ENCODE data around the gene E2F3.

The E2F3 gene

GRCh38 chr6:20409427-20409971, 7.8 kb downstream of the E2F3 start:
- peaks cover 38% of the 10 kb centered on the region for H3K36me3 Mint-ChIP-seq (ENCODE audit: low read depth)
- peak overlapping the region; percentile 76 for H3K27ac Mint-ChIP-seq
- no peaks in the 10 kb centered on the region for H3K9me3 Mint-ChIP-seq
- H3K4me1 Mint-ChIP-seq (ENCODE audit: low read depth) = peaks cover 71% of the 10 kb centered on the region
- no peaks in the 10 kb centered on the region for H3K27me3 Mint-ChIP-seq (ENCODE audit: low read depth)
- H3K4me3 Mint-ChIP-seq = peak overlapping the region; percentile 62

DNA sequence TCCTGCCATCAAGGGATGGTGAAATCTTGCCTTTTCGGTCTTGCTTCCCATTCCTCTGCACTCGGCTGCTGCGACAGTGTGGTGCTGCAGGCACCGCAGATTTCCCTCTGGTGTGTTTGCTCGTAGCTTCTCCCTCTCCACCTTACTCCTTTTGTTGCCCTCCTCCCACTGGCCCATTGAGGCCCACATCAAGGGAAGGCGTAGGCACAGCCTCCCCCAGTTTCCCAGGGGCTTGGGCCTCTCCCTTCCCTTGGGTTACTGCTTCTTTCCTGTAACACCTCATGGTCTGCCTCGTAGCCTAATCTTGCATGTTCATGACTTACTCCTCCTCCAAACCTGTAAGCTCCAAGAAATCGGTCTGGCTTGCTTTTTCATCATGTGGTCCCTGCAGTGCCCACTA, 9.9 kb downstream of the E2F3 start:
- H3K9me3 Mint-ChIP-seq = no peaks in the 10 kb centered on the region
- H3K27me3 Mint-ChIP-seq (ENCODE audit: low read depth) = no peaks in the 10 kb centered on the region
- peak overlapping the region; percentile 67 for H3K4me3 Mint-ChIP-seq
- H3K4me1 Mint-ChIP-seq (ENCODE audit: low read depth) = peaks cover 73% of the 10 kb centered on the region
- peak overlapping the region; percentile 68 for H3K27ac Mint-ChIP-seq
- peaks cover 33% of the 10 kb centered on the region for H3K36me3 Mint-ChIP-seq (ENCODE audit: low read depth)

GRCh38 chr6:20411953-20412681, 10.4 kb downstream of the E2F3 start:
- H3K27me3 Mint-ChIP-seq (ENCODE audit: low read depth) = no peaks in the 10 kb centered on the region
- no peak overlapping the region for H3K4me3 Mint-ChIP-seq
- H3K36me3 Mint-ChIP-seq (ENCODE audit: low read depth) = peaks cover 29% of the 10 kb centered on the region
- H3K27ac Mint-ChIP-seq = peak overlapping the region; percentile 68
- no peaks in the 10 kb centered on the region for H3K9me3 Mint-ChIP-seq
- peaks cover 73% of the 10 kb centered on the region for H3K4me1 Mint-ChIP-seq (ENCODE audit: low read depth)

GRCh38 chr6:20412682-20413073, 11.0 kb downstream of the E2F3 start:
- no peak overlapping the region for H3K4me3 Mint-ChIP-seq
- H3K9me3 Mint-ChIP-seq = no peaks in the 10 kb centered on the region
- peaks cover 25% of the 10 kb centered on the region for H3K36me3 Mint-ChIP-seq (ENCODE audit: low read depth)
- H3K4me1 Mint-ChIP-seq (ENCODE audit: low read depth) = peaks cover 69% of the 10 kb centered on the region
- no peaks in the 10 kb centered on the region for H3K27me3 Mint-ChIP-seq (ENCODE audit: low read depth)
- no peak overlapping the region for H3K27ac Mint-ChIP-seq

DNA sequence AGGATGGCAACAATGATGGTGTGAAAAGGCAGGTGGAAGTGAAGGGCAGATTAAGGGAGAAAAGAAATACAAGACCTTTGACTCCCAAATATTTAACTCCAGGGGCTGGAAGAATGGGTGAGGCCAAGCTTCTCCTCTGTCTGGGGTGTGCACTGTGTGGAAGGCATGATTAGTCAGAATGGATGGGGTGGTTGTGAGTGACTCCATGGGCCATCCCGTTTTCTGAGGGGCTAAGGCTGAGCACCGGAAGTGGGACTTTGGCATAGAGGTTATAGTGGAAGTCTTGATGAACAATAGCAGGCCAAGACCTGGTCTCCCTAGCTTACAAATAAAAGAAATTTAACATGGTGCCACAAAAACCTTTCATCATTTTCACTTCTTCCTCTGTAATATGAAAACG, 12.1 kb downstream of the E2F3 start:
- no peak overlapping the region for H3K4me3 Mint-ChIP-seq
- no peaks in the 10 kb centered on the region for H3K9me3 Mint-ChIP-seq
- H3K27me3 Mint-ChIP-seq (ENCODE audit: low read depth) = no peaks in the 10 kb centered on the region
- H3K36me3 Mint-ChIP-seq (ENCODE audit: low read depth) = peaks cover 27% of the 10 kb centered on the region
- H3K4me1 Mint-ChIP-seq (ENCODE audit: low read depth) = peaks cover 71% of the 10 kb centered on the region
- no peak overlapping the region for H3K27ac Mint-ChIP-seq

DNA sequence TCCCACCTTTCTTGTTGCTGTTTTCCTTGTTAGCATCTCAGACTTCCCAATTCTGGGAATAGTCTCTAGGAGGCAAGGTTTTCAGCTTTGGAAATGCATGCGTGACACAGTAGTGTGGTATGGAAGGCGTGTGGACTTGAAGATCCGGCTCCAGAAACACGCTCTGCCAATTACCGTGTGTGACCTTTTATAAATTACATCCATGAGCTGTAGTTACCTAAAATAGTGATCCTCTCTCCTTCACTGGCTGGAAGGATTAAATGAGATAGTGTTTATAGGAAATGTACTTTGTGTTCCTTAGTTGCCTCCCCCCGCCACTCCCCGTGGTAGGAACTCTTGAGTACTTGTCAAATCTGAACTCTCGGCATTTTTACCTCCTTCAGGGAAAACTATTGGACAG, 13.0 kb downstream of the E2F3 start:
- Mint-ChIP-seq H3K4me3 (no peak overlapping the region), H3K27ac (peak overlapping the region; percentile 35), H3K4me1 (ENCODE audit: low read depth) (peaks cover 62% of the 10 kb centered on the region), H3K9me3 (no peaks in the 10 kb centered on the region), H3K27me3 (ENCODE audit: low read depth) (no peaks in the 10 kb centered on the region), H3K36me3 (ENCODE audit: low read depth) (peaks cover 29% of the 10 kb centered on the region)

- Mint-ChIP-seq H3K36me3 (ENCODE audit: low read depth) (peaks cover 29% of the 10 kb centered on the region), H3K27ac (no peak overlapping the region), H3K4me1 (ENCODE audit: low read depth) (peaks cover 61% of the 10 kb centered on the region), H3K9me3 (no peaks in the 10 kb centered on the region), H3K27me3 (ENCODE audit: low read depth) (no peaks in the 10 kb centered on the region), H3K4me3 (no peak overlapping the region)
These were observed 13.6 kb downstream of the E2F3 start for GRCh38 chr6:20415304-20415703.

DNA sequence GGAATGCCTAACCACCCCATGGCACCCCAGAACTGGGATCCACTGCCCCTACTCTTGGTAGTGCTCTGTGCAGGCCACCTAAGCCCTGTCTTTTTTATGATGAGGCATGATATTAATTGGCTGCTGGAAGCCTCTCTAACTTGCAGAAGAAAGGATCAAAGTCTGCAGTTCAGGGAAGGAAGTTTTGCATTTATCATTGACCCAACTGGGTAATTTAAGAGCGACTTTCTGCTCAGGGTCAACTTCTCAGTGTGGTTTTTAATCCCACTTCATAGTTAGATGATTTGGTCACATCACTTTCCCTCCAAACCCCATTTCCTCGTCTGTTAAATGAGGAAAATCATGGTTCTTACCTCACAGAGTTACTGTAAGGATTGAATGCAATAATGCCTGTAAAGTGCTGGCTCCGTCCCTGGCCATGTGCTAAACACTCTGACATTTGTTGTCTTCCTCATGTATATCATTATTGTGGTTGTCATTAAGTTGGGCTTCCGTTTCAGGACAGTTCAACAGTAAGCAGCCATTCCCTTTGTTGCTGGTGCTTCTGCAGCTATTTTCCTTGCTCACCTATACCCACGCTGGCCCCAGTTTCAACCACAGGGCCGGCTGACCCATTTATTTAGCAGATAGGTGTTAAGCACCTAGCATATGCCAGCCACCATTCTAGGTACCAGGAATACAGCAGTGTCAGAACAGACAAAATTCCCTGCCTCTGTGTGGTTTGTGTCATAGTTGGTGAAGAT, 14.2 kb downstream of the E2F3 start:
- no peaks in the 10 kb centered on the region for H3K27me3 Mint-ChIP-seq (ENCODE audit: low read depth)
- H3K36me3 Mint-ChIP-seq (ENCODE audit: low read depth) = peaks cover 31% of the 10 kb centered on the region
- H3K27ac Mint-ChIP-seq = no peak overlapping the region
- no peak overlapping the region for H3K4me3 Mint-ChIP-seq
- H3K9me3 Mint-ChIP-seq = no peaks in the 10 kb centered on the region
- peaks cover 56% of the 10 kb centered on the region for H3K4me1 Mint-ChIP-seq (ENCODE audit: low read depth)

GRCh38 chr6:20416567-20417345, 15.1 kb downstream of the E2F3 start:
- Mint-ChIP-seq H3K27me3 (ENCODE audit: low read depth) (no peaks in the 10 kb centered on the region), H3K4me3 (no peak overlapping the region), H3K27ac (peak overlapping the region; percentile 52), H3K9me3 (no peaks in the 10 kb centered on the region), H3K36me3 (ENCODE audit: low read depth) (peaks cover 31% of the 10 kb centered on the region), H3K4me1 (ENCODE audit: low read depth) (peaks cover 50% of the 10 kb centered on the region)

- Mint-ChIP-seq H3K9me3 (no peaks in the 10 kb centered on the region), H3K27me3 (ENCODE audit: low read depth) (no peaks in the 10 kb centered on the region), H3K36me3 (ENCODE audit: low read depth) (peaks cover 25% of the 10 kb centered on the region), H3K4me1 (ENCODE audit: low read depth) (peaks cover 44% of the 10 kb centered on the region), H3K27ac (no peak overlapping the region), H3K4me3 (no peak overlapping the region)
These were observed 16.1 kb downstream of the E2F3 start for GRCh38 chr6:20417819-20418218.

GRCh38 chr6:20426177-20427082, 24.8 kb downstream of the E2F3 start:
- H3K36me3 Mint-ChIP-seq (ENCODE audit: low read depth) = peaks cover 22% of the 10 kb centered on the region
- no peak overlapping the region for H3K27ac Mint-ChIP-seq
- H3K4me3 Mint-ChIP-seq = no peak overlapping the region
- peaks cover 7% of the 10 kb centered on the region for H3K9me3 Mint-ChIP-seq
- H3K27me3 Mint-ChIP-seq (ENCODE audit: low read depth) = no peaks in the 10 kb centered on the region
- H3K4me1 Mint-ChIP-seq (ENCODE audit: low read depth) = peaks cover 23% of the 10 kb centered on the region

DNA sequence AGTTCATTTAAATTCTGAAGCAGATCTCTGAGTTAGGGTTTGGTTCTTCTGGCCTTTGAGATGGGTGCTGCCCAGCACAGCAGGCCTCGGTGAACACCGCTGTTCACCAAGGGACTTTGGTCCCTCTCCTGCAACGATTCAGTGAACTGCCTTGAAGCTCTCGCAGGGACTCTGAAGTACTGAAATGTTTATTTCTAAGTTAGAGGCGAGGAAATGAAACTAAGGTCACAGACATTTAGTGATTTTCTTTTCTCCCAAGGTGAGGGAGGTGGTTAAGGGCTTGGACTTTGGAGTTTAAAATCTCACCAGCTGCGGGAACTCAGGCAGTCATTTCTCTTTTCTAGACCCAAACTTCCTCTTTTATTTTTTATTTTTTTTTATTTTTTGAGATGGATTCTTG, 26.2 kb downstream of the E2F3 start:
- H3K27me3 Mint-ChIP-seq (ENCODE audit: low read depth) = no peaks in the 10 kb centered on the region
- no peak overlapping the region for H3K4me3 Mint-ChIP-seq
- peaks cover 36% of the 10 kb centered on the region for H3K36me3 Mint-ChIP-seq (ENCODE audit: low read depth)
- H3K27ac Mint-ChIP-seq = no peak overlapping the region
- H3K4me1 Mint-ChIP-seq (ENCODE audit: low read depth) = peaks cover 29% of the 10 kb centered on the region
- peaks cover 17% of the 10 kb centered on the region for H3K9me3 Mint-ChIP-seq

DNA sequence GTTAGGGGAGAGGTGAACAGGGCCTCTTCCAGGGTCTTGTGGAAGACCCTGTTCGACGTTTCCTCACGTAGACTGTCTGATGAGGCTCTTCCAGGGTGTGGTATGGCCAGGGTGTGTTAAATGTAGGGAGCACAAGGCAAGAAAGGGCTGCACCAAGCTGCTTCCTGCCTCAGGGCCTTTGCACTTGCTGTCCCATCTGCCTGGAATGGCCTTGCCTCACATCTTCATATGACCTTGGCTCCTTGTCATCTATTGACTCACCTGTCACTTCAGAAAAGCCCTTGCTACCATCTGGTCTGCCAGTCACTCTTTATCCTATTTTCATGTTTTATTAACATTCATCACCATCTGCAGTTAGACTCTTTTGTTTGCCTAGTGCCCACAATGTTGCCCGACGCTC, 31.0 kb downstream of the E2F3 start:
- peaks cover 11% of the 10 kb centered on the region for H3K4me1 Mint-ChIP-seq (ENCODE audit: low read depth)
- no peak overlapping the region for H3K27ac Mint-ChIP-seq
- H3K36me3 Mint-ChIP-seq (ENCODE audit: low read depth) = peaks cover 57% of the 10 kb centered on the region
- no peak overlapping the region for H3K4me3 Mint-ChIP-seq
- H3K27me3 Mint-ChIP-seq (ENCODE audit: low read depth) = no peaks in the 10 kb centered on the region
- peaks cover 17% of the 10 kb centered on the region for H3K9me3 Mint-ChIP-seq

DNA sequence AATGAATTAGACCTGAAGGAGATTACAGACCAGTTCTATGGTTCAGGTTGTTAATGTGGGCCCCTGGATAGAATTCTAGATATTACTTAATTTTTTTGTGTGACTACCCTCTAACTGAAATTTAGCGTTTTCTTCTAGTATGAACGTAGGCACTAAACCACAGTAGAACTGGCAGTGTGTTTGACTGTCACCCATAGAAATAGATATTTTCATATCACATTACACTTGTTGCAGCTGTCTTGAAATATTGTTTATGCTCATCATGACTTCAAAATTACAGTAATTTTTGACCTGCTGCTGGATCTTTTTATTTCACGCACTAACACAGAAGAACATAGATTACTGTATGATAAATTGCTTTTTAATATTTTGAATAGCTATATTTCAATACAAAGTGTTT, 31.6 kb downstream of the E2F3 start:
- Mint-ChIP-seq H3K27me3 (ENCODE audit: low read depth) (no peaks in the 10 kb centered on the region), H3K4me1 (ENCODE audit: low read depth) (peaks cover 11% of the 10 kb centered on the region), H3K9me3 (peaks cover 18% of the 10 kb centered on the region), H3K36me3 (ENCODE audit: low read depth) (peaks cover 60% of the 10 kb centered on the region), H3K4me3 (no peak overlapping the region), H3K27ac (no peak overlapping the region)
